Activated CD8-positive, alpha-beta memory T cell treated with anti-CD3 and anti-CD28 coated beads for 1 hour (primary cell): ENCODE results near the gene PPP1R13B.

Source experiments
- DNase-seq, 2 donors: peaks; one replicate each; pipeline ENCODE4 v3.0.0-alpha.2; 2020; ENCODE audit warnings: low read depth in 1 of 2; ENCODE audit errors: extremely low read depth in 1 of 2

Gene PPP1R13B

GRCh38 chr14:103733651-103734050 is 113.7 kb downstream of the PPP1R13B start:
- no peak for DNase-seq

- DNase-seq = no peak
Observed at GRCh38 chr14:103732868-103733620, 114.3 kb downstream of the PPP1R13B start.

GRCh38 chr14:103731916-103732867 is 115.2 kb downstream of the PPP1R13B start:
- DNase-seq = no peak

GRCh38 chr14:103731481-103731880 is 115.9 kb downstream of the PPP1R13B start:
- DNase-seq = no peak

- no peak for DNase-seq
Observed at GRCh38 chr14:103730490-103731035, 116.8 kb downstream of the PPP1R13B start.

- no peak for DNase-seq
Observed at GRCh38 chr14:103729496-103730448, 117.6 kb downstream of the PPP1R13B start.

GRCh38 chr14:103728721-103729120 is 118.7 kb downstream of the PPP1R13B start:
- DNase-seq = no peak

- DNase-seq = no peak
Observed at GRCh38 chr14:103728141-103728540, 119.2 kb downstream of the PPP1R13B start.

- DNase-seq = no peak
Observed at GRCh38 chr14:103727313-103727980, 119.9 kb downstream of the PPP1R13B start.

GRCh38 chr14:103726474-103726873 is 120.9 kb downstream of the PPP1R13B start:
- no peak for DNase-seq

- no peak for DNase-seq
Observed at GRCh38 chr14:103725739-103726395, 121.5 kb downstream of the PPP1R13B start.

GRCh38 chr14:103725001-103725682 is 122.2 kb downstream of the PPP1R13B start:
- no peak for DNase-seq

GRCh38 chr14:103724116-103724515 is 123.3 kb downstream of the PPP1R13B start:
- DNase-seq = no peak

GRCh38 chr14:103723748-103724081 is 123.7 kb downstream of the PPP1R13B start:
- DNase-seq = no peak

GRCh38 chr14:103721334-103722120 is 125.8 kb downstream of the PPP1R13B start:
- DNase-seq = no peak

GRCh38 chr14:103719751-103720150 is 127.6 kb downstream of the PPP1R13B start:
- no peak for DNase-seq

GRCh38 chr14:103718572-103718971 is 128.8 kb downstream of the PPP1R13B start:
- DNase-seq = no peak

GRCh38 chr14:103716899-103717411 is 130.4 kb downstream of the PPP1R13B start:
- DNase-seq = no peak
